H9 (cell line): ENCODE measurements around the gene LINGO4. TPM values are rescaled to one million over a fixed set of nuclear protein-coding genes. Genes with fewer than 3 reads are reported as not detected.

Experiments
- DNase-seq: peaks from one replicate; pipeline ENCODE4 v3.0.0-alpha.2; 2017
- H2AFZ ChIP-seq: one replicate; pipeline ENCODE4 v1.6.1; 2013; ENCODE audit warnings: mild to moderate bottlenecking, low read length, control low read depth, moderate library complexity
- H2AK5ac ChIP-seq: 2 replicates; pipeline ENCODE4 v1.6.1; 2013; ENCODE audit warnings: low read length, control low read depth, mixed read lengths; ENCODE audit not compliant: insufficient read length
- H2BK120ac ChIP-seq: one replicate; pipeline ENCODE4 v1.6.1; 2013; ENCODE audit warnings: low read depth, mild to moderate bottlenecking, low read length, control low read depth, inconsistent platforms; ENCODE audit not compliant: poor library complexity, severe bottlenecking
- H2BK12ac ChIP-seq: 2 replicates; pipeline ENCODE4 v1.6.1; 2013; ENCODE audit warnings: low read length, control low read depth, mixed read lengths, low read depth; ENCODE audit not compliant: insufficient read length
- H2BK15ac ChIP-seq: 2 replicates; pipeline ENCODE4 v1.6.1; 2013; ENCODE audit warnings: low read depth, low read length, control low read depth
- H2BK20ac ChIP-seq: one replicate; pipeline ENCODE4 v1.6.1; 2013; ENCODE audit warnings: low read depth, mild to moderate bottlenecking, low read length, control low read depth, inconsistent platforms; ENCODE audit not compliant: poor library complexity, severe bottlenecking
- H2BK5ac ChIP-seq: 2 replicates; pipeline ENCODE4 v1.6.1; 2013; ENCODE audit warnings: low read length, control low read depth, mixed read lengths; ENCODE audit not compliant: insufficient read length
- H3K14ac ChIP-seq: 2 replicates; pipeline ENCODE4 v1.6.1; 2013; ENCODE audit warnings: low read length, control low read depth; ENCODE audit not compliant: insufficient read depth
- H3K18ac ChIP-seq: 2 replicates; pipeline ENCODE4 v1.6.1; 2013; ENCODE audit warnings: low read depth, mild to moderate bottlenecking, mixed read lengths, low read length, control low read depth; ENCODE audit not compliant: insufficient read length
- H3K23ac ChIP-seq: 2 replicates; pipeline ENCODE4 v1.6.1; 2013; ENCODE audit warnings: low read length, control low read depth, mixed read lengths, low read depth; ENCODE audit not compliant: insufficient read length
- H3K23me2 ChIP-seq: 2 replicates; pipeline ENCODE4 v1.6.1; 2013; ENCODE audit warnings: low read depth, mild to moderate bottlenecking, mixed read lengths, low read length, control low read depth; ENCODE audit not compliant: insufficient read length, poor library complexity, severe bottlenecking
- H3K27ac ChIP-seq: 2 replicates; pipeline ENCODE4 v1.5.1; 2013; ENCODE audit warnings: low read length, control low read depth, mixed read lengths, low read depth; ENCODE audit not compliant: insufficient read length
- H3K27me3 ChIP-seq: 2 replicates; pipeline ENCODE4 v1.6.1; 2013; ENCODE audit warnings: low read length, control low read depth, inconsistent platforms; ENCODE audit not compliant: insufficient read depth
- H3K4ac ChIP-seq: 2 replicates; pipeline ENCODE4 v1.6.1; 2013; ENCODE audit warnings: low read depth, mild to moderate bottlenecking, control low read depth, inconsistent platforms, low read length, moderate library complexity
- H3K4me1 ChIP-seq: 2 replicates; pipeline ENCODE4 v1.6.1; 2013; ENCODE audit warnings: low read length, control low read depth, inconsistent platforms; ENCODE audit not compliant: insufficient read depth
- H3K4me2 ChIP-seq: 2 replicates; pipeline ENCODE4 v1.6.1; 2013; ENCODE audit warnings: low read length, control low read depth, mixed read lengths; ENCODE audit not compliant: insufficient read length, insufficient read depth
- H3K56ac ChIP-seq: 2 replicates; pipeline ENCODE4 v1.6.1; 2013; ENCODE audit warnings: low read depth, mild to moderate bottlenecking, mixed read lengths, low read length, control low read depth; ENCODE audit not compliant: insufficient read length
- H3K79me1 ChIP-seq: 2 replicates; pipeline ENCODE4 v1.6.1; 2013; ENCODE audit warnings: low read depth, mild to moderate bottlenecking, moderate library complexity, low read length, control low read depth, inconsistent platforms; ENCODE audit not compliant: insufficient read depth, poor library complexity, severe bottlenecking
- H3K79me2 ChIP-seq: 2 replicates; pipeline ENCODE4 v1.6.1; 2013; ENCODE audit warnings: low read length, control low read depth, inconsistent platforms; ENCODE audit not compliant: insufficient read depth
- H3K9ac ChIP-seq: 2 replicates; pipeline ENCODE4 v1.6.1; 2013; ENCODE audit warnings: low read length, control low read depth, mixed read lengths; ENCODE audit not compliant: insufficient read length; ENCODE audit errors: extremely low read depth
- H3K9me3 ChIP-seq: one replicate; pipeline ENCODE4 v1.6.1; 2013; ENCODE audit warnings: low read depth, low read length, inconsistent platforms; ENCODE audit not compliant: control insufficient read depth
- H3T11ph ChIP-seq: one replicate; pipeline ENCODE4 v1.6.1; 2013; ENCODE audit warnings: mild to moderate bottlenecking, low read length, control low read depth, inconsistent platforms
- H4K20me1 ChIP-seq: one replicate; pipeline ENCODE4 v1.6.1; 2013; ENCODE audit not compliant: control insufficient read depth, insufficient read length, insufficient read depth
- H4K5ac ChIP-seq: 2 replicates; pipeline ENCODE4 v1.6.1; 2013; ENCODE audit warnings: low read depth, mild to moderate bottlenecking, mixed read lengths, low read length, control low read depth; ENCODE audit not compliant: insufficient read length
- H4K8ac ChIP-seq: replicated peaks from 2 replicates; pipeline ENCODE4 v1.6.1; 2013; ENCODE audit warnings: low read length, control low read depth, mixed read lengths, low read depth; ENCODE audit not compliant: insufficient read length
- H4K91ac ChIP-seq: 2 replicates; pipeline ENCODE4 v1.6.1; 2013; ENCODE audit warnings: low read depth, mild to moderate bottlenecking, moderate library complexity, mixed read lengths, low read length, control low read depth; ENCODE audit not compliant: insufficient read length
- H3K27ac Mint-ChIP-seq, 3 experiments: 2 replicates in 2 of 3; 3 replicates in 1 of 3; pipeline ENCODE4 v1.8.0; 2020 to 2021; ENCODE audit warnings: mixed read lengths in 3 of 3, mild to moderate bottlenecking in 1 of 3, moderate library complexity in 1 of 3
- H3K27me3 Mint-ChIP-seq: 2 replicates; pipeline ENCODE4 v1.8.0; 2021; ENCODE audit warnings: low read depth, mild to moderate bottlenecking, moderate library complexity, mixed read lengths
- H3K36me3 Mint-ChIP-seq, 3 experiments: 2 replicates in 2 of 3; 3 replicates in 1 of 3; pipeline ENCODE4 v1.8.0; 2020 to 2021; ENCODE audit warnings: low read depth in 3 of 3, mixed read lengths in 3 of 3; ENCODE audit not compliant: insufficient read depth in 1 of 3
- H3K4me1 Mint-ChIP-seq, 2 experiments: 2 replicates each; pipeline ENCODE4 v1.8.0; 2020; ENCODE audit warnings: mixed read lengths in 2 of 2
- H3K4me3 Mint-ChIP-seq, 2 experiments: 2 replicates in 1 of 2; 3 replicates in 1 of 2; pipeline ENCODE4 v1.8.0; 2020 to 2021; ENCODE audit warnings: mild to moderate bottlenecking in 2 of 2, mixed read lengths in 2 of 2, moderate library complexity in 1 of 2
- H3K9me3 Mint-ChIP-seq, 2 experiments: 2 replicates in 1 of 2; 3 replicates in 1 of 2; pipeline ENCODE4 v1.8.0; 2020; ENCODE audit warnings: mild to moderate bottlenecking in 2 of 2, mixed read lengths in 2 of 2, moderate library complexity in 1 of 2
- CTCF ChIP-seq: fragments of 200-600 bp; sonication (generic); conservative IDR thresholded peaks from 3 replicates; pipeline ENCODE4 v1.8.0; 2021; ENCODE audit warnings: antibody characterized with exemption, mild to moderate bottlenecking
- WGBS: extraction: QIAGEN DNeasy Blood & Tissue Kit; methylation state at CpG from one replicate; pipeline ENCODE4 v1.1.7; 2013; ENCODE audit warnings: missing lambda C conversion rate, low lambda C conversion rate, mixed read lengths; ENCODE audit not compliant: insufficient read length; ENCODE audit errors: extremely low coverage; 5-methylcytosine and 5-hydroxymethylcytosine counted together
- total RNA-seq: library from RNA; stranded (reverse); gene quantifications from 2 replicates; pipeline ENCODE4 v1.2.1, GENCODE V29; 2021

Gene LINGO4
- total RNA-seq, 1 experiment from 2014 or later, result not detected

GRCh38 chr1:151833172-151833900, 28.1 kb upstream of the LINGO4 start:
- H3K9ac ChIP-seq, result no peak overlapping the region
- no peak overlapping the region for H2BK5ac ChIP-seq
- no peaks in the 10 kb centered on the region for H4K20me1 ChIP-seq
- no peak overlapping the region for H2BK20ac ChIP-seq
- H3K27ac ChIP-seq, result no peak overlapping the region
- H3K27me3 Mint-ChIP-seq, result peaks cover 21% of the 10 kb centered on the region
- H3K56ac ChIP-seq, result no peak overlapping the region
- no peak overlapping the region for H3K23ac ChIP-seq
- no CpG with 5 or more reads among the region's 8 CpGs for WGBS
- no peak overlapping the region for H3K18ac ChIP-seq
- H2BK120ac ChIP-seq, result no peak overlapping the region
- H3K4me1 Mint-ChIP-seq, result peaks cover 35 to 46% of the 10 kb centered on the region in 2 experiments
- H3K4me3 Mint-ChIP-seq, result no peak overlapping the region
- H4K8ac ChIP-seq, result no peak overlapping the region
- no peak overlapping the region for H3K4ac ChIP-seq
- no peak overlapping the region for H4K5ac ChIP-seq
- no peak overlapping the region for H2BK12ac ChIP-seq
- H2AFZ ChIP-seq, result no peak overlapping the region
- TF ChIP-seq CTCF, result no peak
- H3K14ac ChIP-seq, result no peak overlapping the region
- no peak overlapping the region for H3K4me2 ChIP-seq
- no peaks in the 10 kb centered on the region for H3K79me2 ChIP-seq
- peak overlapping the region in 1 of 3 experiments; percentile 33; a peak in 1 of 7 replicates for H3K27ac Mint-ChIP-seq
- no peaks in the 10 kb centered on the region for H3K9me3 ChIP-seq
- H2AK5ac ChIP-seq, result no peak overlapping the region
- no peak for DNase-seq
- H3K23me2 ChIP-seq, result peaks cover 8% of the 10 kb centered on the region
- no peak overlapping the region for H3T11ph ChIP-seq
- H4K91ac ChIP-seq, result no peak overlapping the region
- no peaks in the 10 kb centered on the region for H3K36me3 Mint-ChIP-seq
- H3K79me1 ChIP-seq, result no peaks in the 10 kb centered on the region
- H3K9me3 Mint-ChIP-seq, result no peaks in the 10 kb centered on the region; a peak in 1 of 5 replicates
- H3K4me1 ChIP-seq, result peaks cover 12% of the 10 kb centered on the region; the same call in 1 of the 2 replicates
- no peak overlapping the region for H2BK15ac ChIP-seq
- H3K27me3 ChIP-seq, result peaks cover 7% of the 10 kb centered on the region; the same call in 1 of the 2 replicates
